WERI-Rb-1 (cell line): ENCODE results near the gene UST.

ENCODE experiments used
- DNase-seq: peaks from one replicate; pipeline ENCODE4 v3.0.0-alpha.2; 2020
- H3K27ac ChIP-seq: fragments of 250-450 bp; sonication (Bioruptor Pico); 2 replicates; pipeline ENCODE4 v1.5.1; 2020; ENCODE audit warnings: mild to moderate bottlenecking, moderate library complexity
- H3K27me3 ChIP-seq: fragments of 250-450 bp; sonication (Bioruptor Pico); 2 replicates; pipeline ENCODE4 v1.5.1; 2021; ENCODE audit warnings: mild to moderate bottlenecking, low read depth, moderate library complexity; ENCODE audit not compliant: insufficient read depth, severe bottlenecking
- H3K36me3 ChIP-seq: fragments of 250-450 bp; sonication (Bioruptor Pico); 2 replicates; pipeline ENCODE4 v1.5.1; 2020; ENCODE audit warnings: mild to moderate bottlenecking, moderate library complexity
- H3K4me3 ChIP-seq: 2 replicates; pipeline ENCODE4 v1.5.1; 2011; ENCODE audit warnings: low read depth, mild to moderate bottlenecking, control low read depth, low read length
- H3K9me3 ChIP-seq: fragments of 250-450 bp; sonication (Bioruptor Pico); 2 replicates; pipeline ENCODE4 v1.5.1; 2021; ENCODE audit warnings: mild to moderate bottlenecking, moderate library complexity; ENCODE audit not compliant: severe bottlenecking
- CTCF ChIP-seq: IDR thresholded peaks from 2 replicates; pipeline ENCODE4 v1.5.1; 2011; ENCODE audit warnings: low read depth, mild to moderate bottlenecking, control low read depth, inconsistent platforms, low read length

Gene UST

GRCh38 chr6:148765898-148766808, 19.3 kb downstream of the UST start:
- Histone ChIP-seq H3K4me3 (no peak overlapping the region), H3K9me3 (no peaks in the 10 kb centered on the region), H3K27me3 (no peaks in the 10 kb centered on the region), H3K36me3 (no peaks in the 10 kb centered on the region), H3K27ac (no peak overlapping the region)
- TF ChIP-seq CTCF = no peak
- no peak for DNase-seq

GRCh38 chr6:148768646-148769270, 21.9 kb downstream of the UST start:
- TF ChIP-seq CTCF = no peak
- Histone ChIP-seq H3K36me3 (no peaks in the 10 kb centered on the region), H3K27ac (no peak overlapping the region), H3K27me3 (no peaks in the 10 kb centered on the region), H3K4me3 (no peak overlapping the region), H3K9me3 (no peaks in the 10 kb centered on the region)
- DNase-seq = no peak

GRCh38 chr6:148769304-148769968, 22.6 kb downstream of the UST start:
- TF ChIP-seq CTCF = no peak
- no peaks in the 10 kb centered on the region for H3K27me3 ChIP-seq
- H3K36me3 ChIP-seq = no peaks in the 10 kb centered on the region
- no peak for DNase-seq
- H3K27ac ChIP-seq = no peak overlapping the region
- no peaks in the 10 kb centered on the region for H3K9me3 ChIP-seq
- H3K4me3 ChIP-seq = no peak overlapping the region

GRCh38 chr6:148770408-148771211, 23.8 kb downstream of the UST start:
- DNase-seq = no peak
- TF ChIP-seq CTCF = no peak
- Histone ChIP-seq H3K36me3 (no peaks in the 10 kb centered on the region), H3K4me3 (no peak overlapping the region), H3K9me3 (no peaks in the 10 kb centered on the region), H3K27ac (no peak overlapping the region), H3K27me3 (no peaks in the 10 kb centered on the region)

GRCh38 chr6:148771212-148771601, 24.4 kb downstream of the UST start:
- H3K9me3 ChIP-seq = no peaks in the 10 kb centered on the region
- TF ChIP-seq CTCF = no peak
- H3K4me3 ChIP-seq = no peak overlapping the region
- no peaks in the 10 kb centered on the region for H3K36me3 ChIP-seq
- DNase-seq = no peak
- no peaks in the 10 kb centered on the region for H3K27me3 ChIP-seq
- no peak overlapping the region for H3K27ac ChIP-seq
